HAP-1 (cell line): ENCODE data around the gene EML6.
A peak's percentile ranks its signal among the peaks of the same experiment; 100 is the strongest.

Source experiments
- DNase-seq, 2 experiments: peaks; one replicate each; pipeline ENCODE4 v3.0.0-alpha.2; 2016 to 2020; ENCODE audit warnings: low spot score in 2 of 2
- H3K27me3 ChIP-seq: fragments of 250-450 bp; sonication (Bioruptor Pico); 2 replicates; pipeline ENCODE4 v1.5.1; 2020; ENCODE audit warnings: low read depth, mild to moderate bottlenecking, moderate library complexity
- H3K36me3 ChIP-seq: fragments of 250-450 bp; sonication (Bioruptor Pico); replicated peaks from 2 replicates; pipeline ENCODE4 v1.5.1; 2020; ENCODE audit warnings: mild to moderate bottlenecking
- H3K4me1 ChIP-seq: fragments of 250-450 bp; sonication (Bioruptor Pico); 2 replicates; pipeline ENCODE4 v1.5.1; 2020; ENCODE audit warnings: mild to moderate bottlenecking
- H3K4me3 ChIP-seq: fragments of 250-450 bp; sonication (Bioruptor Pico); 2 replicates; pipeline ENCODE4 v1.5.1; 2020; ENCODE audit warnings: mild to moderate bottlenecking, moderate library complexity
- H3K9me3 ChIP-seq: fragments of 250-450 bp; sonication (Bioruptor Pico); 2 replicates; pipeline ENCODE4 v1.5.1; 2020; ENCODE audit warnings: mild to moderate bottlenecking, moderate library complexity
- in situ Hi-C: fragments of 300-500 bp; cut with MboI; formaldehyde crosslinking; loops from 3 replicates; pipeline ENCODE4 v1.14.3; 2020; ENCODE audit warnings: low sequenced_read_pairs, inconsistent platforms, mixed read lengths

Gene EML6

GRCh38 chr2:54945391-54946219 lies 222.1 kb downstream of the EML6 start:
- Histone ChIP-seq H3K4me3 (no peak overlapping the region), H3K27me3 (no peaks in the 10 kb centered on the region), H3K9me3 (no peaks in the 10 kb centered on the region), H3K36me3 (no peaks in the 10 kb centered on the region), H3K4me1 (peaks cover 10% of the 10 kb centered on the region)
- DNase-seq = no peak
- in situ Hi-C loops = no loop called here

GRCh38 chr2:54946220-54946805 lies 222.9 kb downstream of the EML6 start:
- in situ Hi-C loops = no loop called here
- no peak for DNase-seq
- no peaks in the 10 kb centered on the region for H3K27me3 ChIP-seq
- peaks cover 10% of the 10 kb centered on the region for H3K4me1 ChIP-seq
- no peak overlapping the region for H3K4me3 ChIP-seq
- H3K36me3 ChIP-seq = no peaks in the 10 kb centered on the region
- no peaks in the 10 kb centered on the region for H3K9me3 ChIP-seq

GRCh38 chr2:54947136-54947535 lies 223.7 kb downstream of the EML6 start:
- H3K27me3 ChIP-seq = no peaks in the 10 kb centered on the region
- no peak overlapping the region for H3K4me3 ChIP-seq
- no peaks in the 10 kb centered on the region for H3K36me3 ChIP-seq
- in situ Hi-C loops = no loop called here
- H3K9me3 ChIP-seq = no peaks in the 10 kb centered on the region
- H3K4me1 ChIP-seq = peaks cover 10% of the 10 kb centered on the region
- DNase-seq = no peak

GRCh38 chr2:54947646-54948045 lies 224.2 kb downstream of the EML6 start:
- no peak overlapping the region for H3K4me3 ChIP-seq
- peaks cover 10% of the 10 kb centered on the region for H3K4me1 ChIP-seq
- in situ Hi-C loops = no loop called here
- H3K27me3 ChIP-seq = no peaks in the 10 kb centered on the region
- H3K9me3 ChIP-seq = no peaks in the 10 kb centered on the region
- no peaks in the 10 kb centered on the region for H3K36me3 ChIP-seq
- DNase-seq = peak; percentile 26 to 54

- Histone ChIP-seq H3K4me3 (no peak overlapping the region), H3K9me3 (no peaks in the 10 kb centered on the region), H3K27me3 (no peaks in the 10 kb centered on the region), H3K4me1 (peaks cover 10% of the 10 kb centered on the region), H3K36me3 (no peaks in the 10 kb centered on the region)
- DNase-seq = peak in 1 of 2 experiments; percentile 26
- in situ Hi-C loops = no loop called here
Observed at GRCh38 chr2:54948120-54948519, 224.7 kb downstream of the EML6 start.

GRCh38 chr2:54949431-54949830 lies 226.0 kb downstream of the EML6 start:
- Histone ChIP-seq H3K27me3 (no peaks in the 10 kb centered on the region), H3K4me3 (no peak overlapping the region), H3K4me1 (peaks cover 10% of the 10 kb centered on the region), H3K36me3 (no peaks in the 10 kb centered on the region), H3K9me3 (no peaks in the 10 kb centered on the region)
- in situ Hi-C loops = no loop called here
- DNase-seq = no peak

GRCh38 chr2:54950811-54951210 lies 227.3 kb downstream of the EML6 start:
- in situ Hi-C loops = no loop called here
- no peaks in the 10 kb centered on the region for H3K36me3 ChIP-seq
- no peaks in the 10 kb centered on the region for H3K9me3 ChIP-seq
- H3K4me1 ChIP-seq = peaks cover 10% of the 10 kb centered on the region
- no peaks in the 10 kb centered on the region for H3K27me3 ChIP-seq
- H3K4me3 ChIP-seq = no peak overlapping the region
- DNase-seq = no peak

GRCh38 chr2:54952425-54952824 lies 229.0 kb downstream of the EML6 start:
- Histone ChIP-seq H3K4me3 (no peak overlapping the region), H3K4me1 (peaks cover 6% of the 10 kb centered on the region), H3K36me3 (no peaks in the 10 kb centered on the region), H3K9me3 (no peaks in the 10 kb centered on the region), H3K27me3 (no peaks in the 10 kb centered on the region)
- in situ Hi-C loops = no loop called here
- no peak for DNase-seq

- Histone ChIP-seq H3K9me3 (no peaks in the 10 kb centered on the region), H3K4me3 (no peak overlapping the region), H3K36me3 (no peaks in the 10 kb centered on the region), H3K4me1 (peaks cover 2% of the 10 kb centered on the region), H3K27me3 (no peaks in the 10 kb centered on the region)
- DNase-seq = no peak
- in situ Hi-C loops = no loop called here
Observed at GRCh38 chr2:54952978-54953456, 229.6 kb downstream of the EML6 start.

GRCh38 chr2:54954158-54954557 lies 230.7 kb downstream of the EML6 start:
- Histone ChIP-seq H3K36me3 (no peaks in the 10 kb centered on the region), H3K9me3 (no peaks in the 10 kb centered on the region), H3K4me3 (no peak overlapping the region), H3K27me3 (no peaks in the 10 kb centered on the region), H3K4me1 (no peaks in the 10 kb centered on the region)
- in situ Hi-C loops = no loop called here
- no peak for DNase-seq

- H3K27me3 ChIP-seq = no peaks in the 10 kb centered on the region
- no peaks in the 10 kb centered on the region for H3K4me1 ChIP-seq
- DNase-seq = no peak
- no peaks in the 10 kb centered on the region for H3K36me3 ChIP-seq
- H3K4me3 ChIP-seq = no peak overlapping the region
- no peaks in the 10 kb centered on the region for H3K9me3 ChIP-seq
- in situ Hi-C loops = no loop called here
Observed at GRCh38 chr2:54954705-54955357, 231.4 kb downstream of the EML6 start.

GRCh38 chr2:54955358-54956110 lies 232.1 kb downstream of the EML6 start:
- Histone ChIP-seq H3K4me3 (no peak overlapping the region), H3K4me1 (no peaks in the 10 kb centered on the region), H3K9me3 (no peaks in the 10 kb centered on the region), H3K27me3 (no peaks in the 10 kb centered on the region), H3K36me3 (no peaks in the 10 kb centered on the region)
- in situ Hi-C loops = no loop called here
- DNase-seq = no peak

GRCh38 chr2:54956111-54956627 lies 232.7 kb downstream of the EML6 start:
- H3K27me3 ChIP-seq = no peaks in the 10 kb centered on the region
- no peaks in the 10 kb centered on the region for H3K4me1 ChIP-seq
- in situ Hi-C loops = no loop called here
- no peak for DNase-seq
- H3K36me3 ChIP-seq = no peaks in the 10 kb centered on the region
- no peaks in the 10 kb centered on the region for H3K9me3 ChIP-seq
- H3K4me3 ChIP-seq = no peak overlapping the region
